22Rv1 (cell line): ENCODE results near the gene KREMEN1.

Source experiments
- ZFX ChIP-seq: fragments of 450-650 bp; IDR thresholded peaks from 2 replicates; pipeline ENCODE4 v1.6.1; 2017; ENCODE audit warnings: antibody characterized with exemption, borderline replicate concordance
- TF ChIP-seq, protein P1 (sequence below): fragments of 450-650 bp; IDR thresholded peaks from 2 replicates; pipeline ENCODE4 v1.5.1; 2017; ENCODE audit warnings: mild to moderate bottlenecking

DNA sequence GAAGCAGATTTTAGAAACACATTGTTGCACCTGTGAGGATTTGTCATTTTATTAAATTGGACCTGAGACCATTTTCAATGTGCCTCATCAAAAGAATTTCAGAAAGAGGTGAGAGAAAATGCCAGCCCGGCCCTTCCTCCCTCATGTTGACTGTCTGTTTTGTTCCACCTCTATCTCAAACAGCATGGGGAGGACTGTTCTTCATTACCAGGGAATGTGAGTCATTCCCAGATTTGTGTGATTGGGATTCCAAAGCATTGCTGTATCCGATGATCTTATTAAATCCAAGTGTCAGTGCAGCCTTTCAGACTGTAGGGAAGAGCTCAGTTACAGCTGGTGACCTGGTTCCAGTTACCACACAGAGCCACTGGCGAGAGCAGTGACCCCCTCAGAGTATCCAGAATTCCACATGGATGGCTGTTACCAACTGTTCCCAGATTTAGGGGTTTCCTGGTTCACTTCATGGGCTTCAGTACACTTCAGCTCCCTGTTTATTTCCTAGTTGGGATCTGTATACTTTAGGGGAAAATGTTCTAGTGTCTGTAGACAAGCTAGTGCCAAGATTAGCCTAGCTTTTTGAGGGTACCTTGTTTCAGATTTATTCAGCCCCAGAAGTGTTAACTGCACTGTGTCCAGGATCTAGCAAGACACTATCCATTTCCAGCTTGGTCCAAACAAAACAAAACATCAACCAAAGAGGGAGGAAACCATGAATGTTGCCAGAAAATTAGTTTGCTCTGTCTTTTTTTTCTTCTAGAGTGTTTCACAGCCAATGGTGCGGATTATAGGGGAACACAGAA is 20.9 kb downstream of the KREMEN1 start:
- TF ChIP-seq, protein P1, sequence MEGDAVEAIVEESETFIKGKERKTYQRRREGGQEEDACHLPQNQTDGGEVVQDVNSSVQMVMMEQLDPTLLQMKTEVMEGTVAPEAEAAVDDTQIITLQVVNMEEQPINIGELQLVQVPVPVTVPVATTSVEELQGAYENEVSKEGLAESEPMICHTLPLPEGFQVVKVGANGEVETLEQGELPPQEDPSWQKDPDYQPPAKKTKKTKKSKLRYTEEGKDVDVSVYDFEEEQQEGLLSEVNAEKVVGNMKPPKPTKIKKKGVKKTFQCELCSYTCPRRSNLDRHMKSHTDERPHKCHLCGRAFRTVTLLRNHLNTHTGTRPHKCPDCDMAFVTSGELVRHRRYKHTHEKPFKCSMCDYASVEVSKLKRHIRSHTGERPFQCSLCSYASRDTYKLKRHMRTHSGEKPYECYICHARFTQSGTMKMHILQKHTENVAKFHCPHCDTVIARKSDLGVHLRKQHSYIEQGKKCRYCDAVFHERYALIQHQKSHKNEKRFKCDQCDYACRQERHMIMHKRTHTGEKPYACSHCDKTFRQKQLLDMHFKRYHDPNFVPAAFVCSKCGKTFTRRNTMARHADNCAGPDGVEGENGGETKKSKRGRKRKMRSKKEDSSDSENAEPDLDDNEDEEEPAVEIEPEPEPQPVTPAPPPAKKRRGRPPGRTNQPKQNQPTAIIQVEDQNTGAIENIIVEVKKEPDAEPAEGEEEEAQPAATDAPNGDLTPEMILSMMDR: no peak
- TF ChIP-seq ZFX: no peak
